Panc1 (cell line): ENCODE data around the gene RDH5.

ENCODE experiments used
- SIN3A ChIP-seq: IDR thresholded peaks from 2 replicates; pipeline ENCODE4 v1.6.1; 2012; ENCODE audit warnings: low read depth, mild to moderate bottlenecking, low read length, moderate library complexity, borderline replicate concordance; ENCODE audit not compliant: insufficient read depth
- TCF7L2 ChIP-seq: IDR thresholded peaks from 2 replicates; pipeline ENCODE4 v1.6.1; 2011; ENCODE audit warnings: mild to moderate bottlenecking, low read depth, low read length, inconsistent platforms
- TF ChIP-seq, protein P1 (sequence below), 2 experiments: IDR thresholded peaks; 2 replicates each; pipeline ENCODE4 v1.6.1; 2011 to 2012; ENCODE audit warnings: low read depth in 2 of 2, control low read depth in 1 of 2, low read length in 1 of 2, mild to moderate bottlenecking in 1 of 2, moderate library complexity in 1 of 2; ENCODE audit not compliant: insufficient read depth in 1 of 2
- TF ChIP-seq, protein P2 (sequence below): fragments of 450-650 bp; IDR thresholded peaks from 2 replicates; pipeline ENCODE4 v1.5.1; 2017; ENCODE audit warnings: mild to moderate bottlenecking

DNA sequence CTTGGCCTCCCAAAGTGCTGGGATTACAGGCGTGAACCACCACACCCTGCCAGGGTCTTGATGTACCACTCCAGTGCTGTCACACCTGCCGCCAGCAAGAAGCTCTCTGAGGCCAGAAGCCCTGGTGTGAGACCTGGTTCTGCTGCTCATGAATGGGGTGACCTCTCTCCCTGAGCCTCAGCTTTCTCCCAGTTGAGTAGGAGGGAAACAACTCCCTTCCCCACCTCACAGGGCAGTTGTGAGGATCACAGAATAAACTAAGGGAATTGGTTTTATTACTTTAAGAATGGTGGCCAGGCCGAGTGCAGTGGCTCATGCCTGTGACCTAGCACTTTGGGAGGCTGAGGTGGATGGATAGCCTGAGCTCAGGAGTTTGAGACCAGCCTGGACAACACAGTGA lies 14.4 kb downstream of the RDH5 start:
- TF ChIP-seq, protein P1, sequence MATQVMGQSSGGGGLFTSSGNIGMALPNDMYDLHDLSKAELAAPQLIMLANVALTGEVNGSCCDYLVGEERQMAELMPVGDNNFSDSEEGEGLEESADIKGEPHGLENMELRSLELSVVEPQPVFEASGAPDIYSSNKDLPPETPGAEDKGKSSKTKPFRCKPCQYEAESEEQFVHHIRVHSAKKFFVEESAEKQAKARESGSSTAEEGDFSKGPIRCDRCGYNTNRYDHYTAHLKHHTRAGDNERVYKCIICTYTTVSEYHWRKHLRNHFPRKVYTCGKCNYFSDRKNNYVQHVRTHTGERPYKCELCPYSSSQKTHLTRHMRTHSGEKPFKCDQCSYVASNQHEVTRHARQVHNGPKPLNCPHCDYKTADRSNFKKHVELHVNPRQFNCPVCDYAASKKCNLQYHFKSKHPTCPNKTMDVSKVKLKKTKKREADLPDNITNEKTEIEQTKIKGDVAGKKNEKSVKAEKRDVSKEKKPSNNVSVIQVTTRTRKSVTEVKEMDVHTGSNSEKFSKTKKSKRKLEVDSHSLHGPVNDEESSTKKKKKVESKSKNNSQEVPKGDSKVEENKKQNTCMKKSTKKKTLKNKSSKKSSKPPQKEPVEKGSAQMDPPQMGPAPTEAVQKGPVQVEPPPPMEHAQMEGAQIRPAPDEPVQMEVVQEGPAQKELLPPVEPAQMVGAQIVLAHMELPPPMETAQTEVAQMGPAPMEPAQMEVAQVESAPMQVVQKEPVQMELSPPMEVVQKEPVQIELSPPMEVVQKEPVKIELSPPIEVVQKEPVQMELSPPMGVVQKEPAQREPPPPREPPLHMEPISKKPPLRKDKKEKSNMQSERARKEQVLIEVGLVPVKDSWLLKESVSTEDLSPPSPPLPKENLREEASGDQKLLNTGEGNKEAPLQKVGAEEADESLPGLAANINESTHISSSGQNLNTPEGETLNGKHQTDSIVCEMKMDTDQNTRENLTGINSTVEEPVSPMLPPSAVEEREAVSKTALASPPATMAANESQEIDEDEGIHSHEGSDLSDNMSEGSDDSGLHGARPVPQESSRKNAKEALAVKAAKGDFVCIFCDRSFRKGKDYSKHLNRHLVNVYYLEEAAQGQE (IDR thresholded peaks at IDR 0.05; ENCODE audit: insufficient read depth in 1 of 2, low read depth in 2 of 2, low read length in 1 of 2), result no peak
- TF ChIP-seq, protein P2, sequence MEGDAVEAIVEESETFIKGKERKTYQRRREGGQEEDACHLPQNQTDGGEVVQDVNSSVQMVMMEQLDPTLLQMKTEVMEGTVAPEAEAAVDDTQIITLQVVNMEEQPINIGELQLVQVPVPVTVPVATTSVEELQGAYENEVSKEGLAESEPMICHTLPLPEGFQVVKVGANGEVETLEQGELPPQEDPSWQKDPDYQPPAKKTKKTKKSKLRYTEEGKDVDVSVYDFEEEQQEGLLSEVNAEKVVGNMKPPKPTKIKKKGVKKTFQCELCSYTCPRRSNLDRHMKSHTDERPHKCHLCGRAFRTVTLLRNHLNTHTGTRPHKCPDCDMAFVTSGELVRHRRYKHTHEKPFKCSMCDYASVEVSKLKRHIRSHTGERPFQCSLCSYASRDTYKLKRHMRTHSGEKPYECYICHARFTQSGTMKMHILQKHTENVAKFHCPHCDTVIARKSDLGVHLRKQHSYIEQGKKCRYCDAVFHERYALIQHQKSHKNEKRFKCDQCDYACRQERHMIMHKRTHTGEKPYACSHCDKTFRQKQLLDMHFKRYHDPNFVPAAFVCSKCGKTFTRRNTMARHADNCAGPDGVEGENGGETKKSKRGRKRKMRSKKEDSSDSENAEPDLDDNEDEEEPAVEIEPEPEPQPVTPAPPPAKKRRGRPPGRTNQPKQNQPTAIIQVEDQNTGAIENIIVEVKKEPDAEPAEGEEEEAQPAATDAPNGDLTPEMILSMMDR, result no peak
- TF ChIP-seq SIN3A (no peak), TCF7L2 (no peak)
